Effector memory CD8-positive, alpha-beta T cell (primary cell): ENCODE results near the gene DNAJC8.

Experiments
- ATAC-seq: fragments of 150-1000 bp; cut with Tn5 transposase; replicated peaks from 2 replicates; pipeline ENCODE4 v1.10.0; 2021; ENCODE audit warnings: mild to moderate bottlenecking, moderate library complexity
- DNase-seq, 3 experiments: peaks; one replicate each; pipeline ENCODE4 v3.0.0; 2021
- H3K27ac Mint-ChIP-seq, 2 donors: one replicate each; pipeline ENCODE4 v1.8.0; 2022; ENCODE audit warnings: mild to moderate bottlenecking in 2 of 2, mixed read lengths in 2 of 2, moderate library complexity in 2 of 2
- H3K27me3 Mint-ChIP-seq, 2 donors: one replicate each; pipeline ENCODE4 v1.8.0; 2022; ENCODE audit warnings: mixed read lengths in 2 of 2
- H3K36me3 Mint-ChIP-seq: one replicate; pipeline ENCODE4 v1.8.0; 2022; ENCODE audit warnings: mild to moderate bottlenecking, moderate library complexity, mixed read lengths; ENCODE audit not compliant: insufficient read depth
- H3K4me1 Mint-ChIP-seq, 2 donors: one replicate each; pipeline ENCODE4 v1.8.0; 2022; ENCODE audit warnings: low read depth in 2 of 2, mixed read lengths in 2 of 2
- H3K4me3 Mint-ChIP-seq, 2 donors: one replicate each; pipeline ENCODE4 v1.8.0; 2022; ENCODE audit warnings: mild to moderate bottlenecking in 2 of 2, mixed read lengths in 2 of 2, moderate library complexity in 2 of 2
- H3K9me3 Mint-ChIP-seq, 2 donors: one replicate each; pipeline ENCODE4 v1.8.0; 2022; ENCODE audit warnings: mixed read lengths in 2 of 2
- total RNA-seq, 9 experiments: gene quantifications; one replicate each; lab custom pipeline; 2026; lab: John Stamatoyannopoulos, UW

DNAJC8 gene
- total RNA-seq: 74.8 to 149 (median 116) reads per million in 9 experiments

GRCh38 chr1:28232558-28233263 is at the start of gene DNAJC8:
Gene DNAJC8 (minus strand): TSS chr1:28233029. CDS start chr1:28232998, 31 bp downstream.
- Mint-ChIP-seq H3K4me3 (peak within 1 kb of the TSS; percentile 99 to 100), H3K4me1 (peaks cover 11 to 15% of the 10 kb centered on the region in 2 donors)

GRCh38 chr1:28281608-28282425 is 49.0 kb upstream of the DNAJC8 start:
- peaks cover 34% of the 10 kb centered on the region for H3K36me3 Mint-ChIP-seq
- H3K27ac Mint-ChIP-seq: peak overlapping the region in 1 of 2 donors; percentile 75
- H3K27me3 Mint-ChIP-seq: no peaks in the 10 kb centered on the region
- ATAC-seq (no peak), DNase-seq (no peak)
- no peak overlapping the region for H3K4me3 Mint-ChIP-seq
- H3K4me1 Mint-ChIP-seq: peaks cover 7 to 12% of the 10 kb centered on the region in 2 donors
- H3K9me3 Mint-ChIP-seq: no peaks in the 10 kb centered on the region

More at GRCh38 chr1:28232558-28233263, at the start of gene DNAJC8:
- DNase-seq: peak; percentile 88 to 94 (median 89)
- H3K36me3 Mint-ChIP-seq: peaks cover 28% of the 10 kb centered on the region
- ATAC-seq: peak; percentile 64
- peak within 1 kb of the TSS; percentile 99 for H3K27ac Mint-ChIP-seq
- no peaks in the 10 kb centered on the region for H3K27me3 Mint-ChIP-seq
- H3K9me3 Mint-ChIP-seq: no peaks in the 10 kb centered on the region

GRCh38 chr1:28280977-28281381 is 48.1 kb upstream of the DNAJC8 start:
- Mint-ChIP-seq H3K27ac (peak overlapping the region in 1 of 2 donors; percentile 75), H3K27me3 (no peaks in the 10 kb centered on the region), H3K36me3 (peaks cover 42% of the 10 kb centered on the region), H3K9me3 (no peaks in the 10 kb centered on the region), H3K4me3 (peak overlapping the region in 1 of 2 donors; percentile 36), H3K4me1 (peaks cover 7 to 12% of the 10 kb centered on the region in 2 donors)
- DNase-seq (no peak), ATAC-seq (no peak)

- Mint-ChIP-seq H3K27ac (peak overlapping the region in 1 of 2 donors; percentile 75), H3K4me3 (peak overlapping the region in 1 of 2 donors; percentile 36), H3K9me3 (no peaks in the 10 kb centered on the region), H3K4me1 (peaks cover 7 to 12% of the 10 kb centered on the region in 2 donors), H3K36me3 (peaks cover 47% of the 10 kb centered on the region), H3K27me3 (no peaks in the 10 kb centered on the region)
- DNase-seq (peak in 2 of 3 experiments; percentile 19 to 20), ATAC-seq (peak; percentile 95)
These were observed 47.7 kb upstream of the DNAJC8 start for GRCh38 chr1:28280501-28280900.

GRCh38 chr1:28279721-28280120 is 46.9 kb upstream of the DNAJC8 start:
- Mint-ChIP-seq H3K27ac (peak overlapping the region in 1 of 2 donors; percentile 75), H3K27me3 (no peaks in the 10 kb centered on the region), H3K4me1 (peaks cover 7 to 12% of the 10 kb centered on the region in 2 donors), H3K4me3 (no peak overlapping the region), H3K36me3 (peaks cover 55% of the 10 kb centered on the region), H3K9me3 (no peaks in the 10 kb centered on the region)
- no peak for DNase-seq
- no peak for ATAC-seq

GRCh38 chr1:28278763-28279162 is 45.9 kb upstream of the DNAJC8 start:
- ATAC-seq (no peak), DNase-seq (no peak)
- Mint-ChIP-seq H3K27ac (peak overlapping the region in 1 of 2 donors; percentile 35), H3K4me3 (no peak overlapping the region), H3K4me1 (peaks cover 7 to 12% of the 10 kb centered on the region in 2 donors), H3K9me3 (no peaks in the 10 kb centered on the region), H3K27me3 (no peaks in the 10 kb centered on the region), H3K36me3 (peaks cover 63% of the 10 kb centered on the region)

- ATAC-seq (no peak), DNase-seq (no peak)
- H3K27me3 Mint-ChIP-seq: no peaks in the 10 kb centered on the region
- no peak overlapping the region for H3K4me3 Mint-ChIP-seq
- no peaks in the 10 kb centered on the region for H3K9me3 Mint-ChIP-seq
- peaks cover 72% of the 10 kb centered on the region for H3K36me3 Mint-ChIP-seq
- peaks cover 2 to 3% of the 10 kb centered on the region in 2 donors for H3K4me1 Mint-ChIP-seq
- peak overlapping the region in 1 of 2 donors; percentile 60 for H3K27ac Mint-ChIP-seq
These were observed 40.5 kb upstream of the DNAJC8 start for GRCh38 chr1:28273216-28273860.

- H3K36me3 Mint-ChIP-seq: peaks cover 63% of the 10 kb centered on the region
- peaks cover 5 to 7% of the 10 kb centered on the region in 2 donors for H3K4me1 Mint-ChIP-seq
- H3K27ac Mint-ChIP-seq: no peak overlapping the region
- no peak for ATAC-seq
- H3K27me3 Mint-ChIP-seq: no peaks in the 10 kb centered on the region
- no peak overlapping the region for H3K4me3 Mint-ChIP-seq
- no peaks in the 10 kb centered on the region for H3K9me3 Mint-ChIP-seq
- DNase-seq: no peak
These were observed 39.5 kb upstream of the DNAJC8 start for GRCh38 chr1:28272215-28272852.

- ATAC-seq (no peak), DNase-seq (no peak)
- Mint-ChIP-seq H3K9me3 (no peaks in the 10 kb centered on the region), H3K36me3 (peaks cover 35% of the 10 kb centered on the region), H3K27me3 (no peaks in the 10 kb centered on the region), H3K4me1 (peaks cover 17 to 21% of the 10 kb centered on the region in 2 donors), H3K4me3 (no peak overlapping the region), H3K27ac (no peak overlapping the region)
These were observed 36.7 kb upstream of the DNAJC8 start for GRCh38 chr1:28269529-28269928.

GRCh38 chr1:28267633-28268032 is 34.8 kb upstream of the DNAJC8 start:
- Mint-ChIP-seq H3K36me3 (peaks cover 20% of the 10 kb centered on the region), H3K4me1 (peaks cover 20 to 26% of the 10 kb centered on the region in 2 donors), H3K9me3 (no peaks in the 10 kb centered on the region), H3K27me3 (no peaks in the 10 kb centered on the region), H3K27ac (peak overlapping the region in 1 of 2 donors; percentile 70), H3K4me3 (no peak overlapping the region)
- no peak for DNase-seq
- ATAC-seq: no peak

- no peaks in the 10 kb centered on the region for H3K9me3 Mint-ChIP-seq
- DNase-seq (no peak), ATAC-seq (no peak)
- H3K4me1 Mint-ChIP-seq: peaks cover 20 to 26% of the 10 kb centered on the region in 2 donors
- peak overlapping the region in 1 of 2 donors; percentile 49 for H3K27ac Mint-ChIP-seq
- no peak overlapping the region for H3K4me3 Mint-ChIP-seq
- no peaks in the 10 kb centered on the region for H3K27me3 Mint-ChIP-seq
- peaks cover 17% of the 10 kb centered on the region for H3K36me3 Mint-ChIP-seq
These were observed 34.1 kb upstream of the DNAJC8 start for GRCh38 chr1:28266920-28267322.

GRCh38 chr1:28265577-28265976 is 32.7 kb upstream of the DNAJC8 start:
- H3K36me3 Mint-ChIP-seq: peaks cover 13% of the 10 kb centered on the region
- H3K4me3 Mint-ChIP-seq: no peak overlapping the region
- no peaks in the 10 kb centered on the region for H3K27me3 Mint-ChIP-seq
- H3K4me1 Mint-ChIP-seq: peaks cover 30 to 36% of the 10 kb centered on the region in 2 donors
- DNase-seq (no peak), ATAC-seq (no peak)
- peak overlapping the region; percentile 38 to 49 for H3K27ac Mint-ChIP-seq
- no peaks in the 10 kb centered on the region for H3K9me3 Mint-ChIP-seq

- DNase-seq (no peak), ATAC-seq (no peak)
- Mint-ChIP-seq H3K9me3 (no peaks in the 10 kb centered on the region), H3K36me3 (peaks cover 7% of the 10 kb centered on the region), H3K27me3 (no peaks in the 10 kb centered on the region), H3K4me1 (peaks cover 30 to 36% of the 10 kb centered on the region in 2 donors), H3K27ac (no peak overlapping the region), H3K4me3 (no peak overlapping the region)
These were observed 32.1 kb upstream of the DNAJC8 start for GRCh38 chr1:28264897-28265296.
